GM21367 (cell line): ENCODE results near the gene MTFR1L.
"Not testable (repeated sequence)": the region's sequence is repeated elsewhere in the genome, so short reads cannot be mapped to it uniquely, and the experiment has no call there.

Experiments used
- ATAC-seq: cut with Tn5 transposase; IDR thresholded peaks from one replicate; pipeline ENCODE4 v1.9.1; 2021; ENCODE audit not compliant: unreplicated experiment

The MTFR1L gene

GRCh38 chr1:25821630-25822091 is 1.9 kb downstream of the MTFR1L start:
- no peak for ATAC-seq

- ATAC-seq: no peak
Measured at GRCh38 chr1:25825605-25826004, 5.9 kb downstream of the MTFR1L start.

GRCh38 chr1:25826571-25826970 is 6.8 kb downstream of the MTFR1L start:
- ATAC-seq: no peak

GRCh38 chr1:25828491-25828890 is 8.7 kb downstream of the MTFR1L start:
- no peak for ATAC-seq

- ATAC-seq: no peak
Measured at GRCh38 chr1:25829046-25829445, 9.3 kb downstream of the MTFR1L start.

- no peak for ATAC-seq
Measured at GRCh38 chr1:25831569-25832196, 11.9 kb downstream of the MTFR1L start.

GRCh38 chr1:25832336-25833037 is 12.7 kb downstream of the MTFR1L start:
- no peak for ATAC-seq

GRCh38 chr1:25833158-25833557 is 13.4 kb downstream of the MTFR1L start:
- ATAC-seq: no peak

GRCh38 chr1:25834894-25835293 is 15.1 kb downstream of the MTFR1L start:
- no peak for ATAC-seq

GRCh38 chr1:25836695-25837094 is 16.9 kb downstream of the MTFR1L start:
- no peak for ATAC-seq

- ATAC-seq: no peak
Measured at GRCh38 chr1:25837262-25837875, 17.6 kb downstream of the MTFR1L start.

GRCh38 chr1:25839808-25840207 is 20.1 kb downstream of the MTFR1L start:
- ATAC-seq: not testable (repeated sequence)

- no peak for ATAC-seq
Measured at GRCh38 chr1:25843483-25843882, 23.7 kb downstream of the MTFR1L start.

- no peak for ATAC-seq
Measured at GRCh38 chr1:25844536-25845337, 25.0 kb downstream of the MTFR1L start.

- no peak for ATAC-seq
Measured at GRCh38 chr1:25845664-25846063, 25.9 kb downstream of the MTFR1L start.

GRCh38 chr1:25847929-25848328 is 28.2 kb downstream of the MTFR1L start:
- ATAC-seq: no peak

- ATAC-seq: no peak
Measured at GRCh38 chr1:25848531-25848930, 28.8 kb downstream of the MTFR1L start.

GRCh38 chr1:25854554-25854953 is 34.8 kb downstream of the MTFR1L start:
- no peak for ATAC-seq

- no peak for ATAC-seq
Measured at GRCh38 chr1:25856856-25857255, 37.1 kb downstream of the MTFR1L start.

GRCh38 chr1:25858494-25858893 is 38.7 kb downstream of the MTFR1L start:
- ATAC-seq: no peak
